Right kidney (tissue), 1 donor: ENCODE data around the gene APOC3.
A peak's percentile ranks its signal among the peaks of the same experiment; 100 is the strongest.

Experiments
- DNase-seq: peaks from one replicate; pipeline ENCODE4 v3.0.0-alpha.2; 2016

APOC3 gene

DNA sequence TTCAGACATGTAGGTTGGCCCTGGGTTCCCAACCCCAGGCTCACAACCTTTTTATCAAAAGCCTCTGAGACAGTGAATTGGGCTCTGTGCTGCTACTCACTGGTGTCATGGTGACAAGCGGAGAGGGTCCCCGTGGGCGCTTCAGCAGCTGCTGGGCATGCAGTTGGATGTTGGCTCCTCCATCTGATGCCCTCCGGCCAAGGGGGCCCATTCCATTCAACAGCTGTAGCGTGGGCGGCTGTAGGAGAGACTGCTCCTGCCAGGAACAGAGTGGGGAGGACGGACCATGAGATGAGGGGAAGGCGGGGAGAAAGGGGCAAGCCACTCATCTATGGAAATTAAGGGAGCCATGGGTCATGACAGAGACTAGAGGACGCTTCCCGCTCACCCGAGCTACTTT, 43.7 kb downstream of the APOC3 start:
- no peak for DNase-seq

DNA sequence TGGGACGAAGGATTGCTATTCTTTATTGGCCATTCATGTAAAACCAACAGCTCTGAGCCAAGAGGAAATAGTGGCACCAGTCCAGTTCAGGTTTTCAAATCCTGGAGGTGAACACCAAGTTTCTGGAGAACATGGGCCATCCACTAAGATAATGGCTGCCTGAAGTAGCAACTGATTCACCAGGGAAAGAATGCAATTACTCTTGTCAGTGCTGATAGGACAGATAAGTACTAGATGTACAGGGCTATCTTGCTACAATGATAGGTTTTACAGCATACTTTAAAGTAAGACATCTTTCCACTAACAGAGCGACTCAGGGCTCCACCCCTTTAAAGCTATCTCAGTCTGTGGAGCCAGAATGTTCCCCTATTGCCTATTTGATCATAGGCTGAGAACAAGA, 44.5 kb downstream of the APOC3 start:
- DNase-seq = no peak

DNA sequence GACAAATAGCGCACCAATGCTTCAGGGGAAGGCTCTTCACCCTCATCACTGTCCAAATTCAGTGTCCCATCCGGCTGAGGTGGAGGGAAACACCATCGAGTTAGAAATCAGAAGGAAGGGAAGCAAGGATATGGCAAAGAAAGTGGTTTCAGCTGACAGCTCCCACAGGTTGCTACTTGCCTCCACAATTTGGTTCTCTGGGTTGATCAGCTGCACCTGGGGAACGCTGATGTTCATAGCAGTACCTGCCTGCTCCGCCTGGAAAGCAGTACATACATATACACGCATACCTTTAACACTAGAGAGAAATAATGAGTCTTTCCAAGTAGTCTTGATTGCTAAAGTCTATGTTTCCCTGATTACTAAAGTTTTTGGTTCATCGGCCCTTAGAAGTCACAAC, 45.5 kb downstream of the APOC3 start:
- DNase-seq = no peak

DNA sequence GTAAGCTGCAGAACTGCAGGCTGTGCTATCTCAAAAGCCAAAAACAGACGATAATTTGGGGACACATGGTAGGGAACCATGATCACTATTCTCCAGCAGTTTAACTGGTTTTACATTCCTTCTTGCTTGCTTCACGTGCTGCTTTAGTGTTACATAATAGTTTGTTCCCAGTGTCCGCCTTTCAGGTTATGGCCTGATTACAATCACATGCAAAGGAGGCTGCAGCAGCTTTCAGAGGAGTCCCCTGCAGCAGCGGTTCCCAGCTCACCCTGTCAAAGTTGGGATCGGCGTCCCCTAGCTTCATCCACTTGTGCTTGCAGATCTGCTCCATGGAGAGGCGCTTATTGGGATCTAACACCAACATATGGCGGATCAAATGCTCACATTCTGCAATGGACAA, 46.9 kb downstream of the APOC3 start:
- DNase-seq = no peak

DNA sequence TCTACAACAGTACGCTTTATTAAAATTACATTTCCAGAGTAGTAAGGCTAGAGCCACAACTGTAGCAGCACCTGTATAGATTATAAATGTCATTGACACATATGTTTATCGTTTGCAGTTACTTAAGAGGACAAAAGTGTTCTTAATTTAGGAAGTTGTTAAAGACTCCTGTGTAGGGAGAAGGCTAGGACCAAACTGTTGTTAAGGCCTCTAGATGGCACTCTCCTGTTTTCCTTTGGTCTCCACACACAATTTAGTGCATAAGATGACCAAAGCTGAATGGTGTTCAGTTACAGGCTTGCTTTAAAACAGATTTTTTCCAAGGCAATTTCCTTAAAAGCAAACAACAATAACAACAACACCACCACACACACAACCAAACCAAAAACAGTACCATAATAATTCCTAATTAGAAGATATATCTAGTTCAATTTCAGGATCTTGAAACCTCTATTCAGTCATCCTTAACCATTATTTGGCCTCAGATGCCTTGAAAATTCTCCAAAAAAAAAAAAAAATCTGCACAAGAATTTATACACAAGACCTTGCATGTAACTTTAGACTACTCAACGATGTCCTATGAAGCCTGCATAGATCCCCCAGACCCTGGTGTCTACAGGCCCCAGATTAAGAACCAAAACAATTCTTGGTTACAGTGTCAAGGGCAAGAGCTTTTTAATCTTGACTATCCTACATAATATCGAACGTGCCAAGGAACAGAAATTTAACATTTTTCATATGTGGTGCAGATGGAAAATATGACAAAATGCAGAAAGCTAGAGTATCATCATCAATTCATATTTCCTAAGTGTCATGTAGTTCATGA, 50.3 kb downstream of the APOC3 start:
- DNase-seq = peak; percentile 34

DNA sequence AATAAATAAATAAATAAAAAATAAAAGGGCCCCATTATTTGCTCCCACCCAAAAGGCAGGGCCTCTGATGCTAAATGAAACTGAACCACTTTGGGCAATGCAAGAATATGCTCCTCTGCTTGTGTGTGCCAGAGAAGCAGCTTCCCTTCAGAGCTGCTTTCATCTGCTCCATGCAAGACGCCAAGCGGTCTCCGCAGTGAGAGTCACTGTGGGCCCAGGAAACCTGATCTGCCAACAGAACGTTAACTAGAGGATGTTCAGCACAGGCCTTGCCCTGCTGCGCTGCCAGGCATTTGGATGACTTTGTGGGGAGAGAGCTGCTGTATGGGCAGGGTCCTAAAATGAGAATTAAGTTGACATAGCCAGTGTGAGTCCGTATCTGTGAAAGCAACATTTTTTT, 51.4 kb downstream of the APOC3 start:
- no peak for DNase-seq

DNA sequence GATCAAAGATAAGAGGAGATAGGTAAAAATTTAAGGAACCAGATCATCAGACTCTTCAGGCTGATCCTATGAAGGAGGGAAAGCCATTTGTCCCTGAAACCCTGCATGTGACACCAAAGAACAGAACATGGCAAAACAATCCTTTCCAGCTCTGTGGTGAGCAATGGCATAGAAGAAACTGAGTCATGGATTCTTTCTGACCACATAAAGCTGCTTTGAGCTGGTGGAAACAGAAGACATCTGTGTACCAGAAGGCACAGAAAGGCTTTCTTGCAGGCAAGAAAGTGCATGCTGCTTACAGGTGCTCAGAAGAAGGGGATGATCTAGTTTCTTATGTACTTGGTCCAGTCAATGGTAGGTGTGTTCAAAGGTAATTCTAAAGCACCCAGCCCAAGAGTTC, 52.7 kb downstream of the APOC3 start:
- DNase-seq = no peak
